ENCODE measurements around the gene PITPNM1. TPM values are rescaled to one million over a fixed set of nuclear protein-coding genes. Genes with fewer than 3 reads are reported as not detected.

The PITPNM1 gene
- total RNA-seq, 1 experiment from 2014 or later, result 70.4 TPM

DNA sequence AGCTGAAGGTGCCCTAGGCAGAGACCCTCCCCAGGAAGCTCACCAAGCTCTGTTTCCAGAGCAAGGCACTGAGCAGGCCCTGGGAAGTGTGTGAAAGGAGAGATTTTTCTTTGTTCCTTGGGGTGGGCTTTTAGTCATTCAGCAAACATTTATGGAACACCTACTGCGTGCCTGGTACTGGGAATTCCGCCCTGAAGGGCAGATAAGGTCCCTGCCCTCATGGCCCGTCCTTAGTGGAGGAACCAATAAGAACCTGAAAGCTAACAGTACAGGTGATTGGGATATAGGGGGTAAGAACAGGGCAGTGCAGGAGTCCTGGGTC lies 40.0 kb downstream of the PITPNM1 start:
- intact Hi-C loops (cut with micrococcal nuclease; ENCODE audit: unreplicated experiment), result no loop called here
- H3K27ac ChIP-seq (ENCODE audit: low read length), result peak overlapping the region; percentile 89
- H3K9me3 ChIP-seq (ENCODE audit: control insufficient read depth, insufficient read depth, low read depth, low read length), result no peaks in the 10 kb centered on the region
- H3K36me3 ChIP-seq (ENCODE audit: control insufficient read depth, insufficient read depth, low read length), result peaks cover 2% of the 10 kb centered on the region; the same call in 1 of the 2 replicates
- H3K4me1 ChIP-seq (ENCODE audit: control insufficient read depth, insufficient read depth, low read length), result peaks cover 43% of the 10 kb centered on the region
- H3K4me3 ChIP-seq (ENCODE audit: low read depth in 2 of 2, low read length in 2 of 2), result peak overlapping the region; percentile 54 to 55
- in situ Hi-C loops (cut with HindIII; ENCODE audit: low pct_unique_long_range_greater_than_20kb, low sequenced_read_pairs), result no loop called here
- no TSS peak for BruUV-seq (replicated peaks)
- TF ChIP-seq REST (IDR thresholded peaks at IDR 0.05; ENCODE audit: insufficient read depth in 1 of 2, low read depth in 2 of 2, low read length in 1 of 2) (no peak), TCF7L2 (IDR thresholded peaks at IDR 0.05; ENCODE audit: low read depth, low read length) (no peak), POLR2AphosphoS5 (IDR thresholded peaks at IDR 0.05; ENCODE audit: low read depth, low read length) (no peak), SIN3A (IDR thresholded peaks at IDR 0.05; ENCODE audit: borderline replicate concordance, insufficient read depth, low read depth, low read length) (no peak)
- TF ChIP-seq, protein P1, sequence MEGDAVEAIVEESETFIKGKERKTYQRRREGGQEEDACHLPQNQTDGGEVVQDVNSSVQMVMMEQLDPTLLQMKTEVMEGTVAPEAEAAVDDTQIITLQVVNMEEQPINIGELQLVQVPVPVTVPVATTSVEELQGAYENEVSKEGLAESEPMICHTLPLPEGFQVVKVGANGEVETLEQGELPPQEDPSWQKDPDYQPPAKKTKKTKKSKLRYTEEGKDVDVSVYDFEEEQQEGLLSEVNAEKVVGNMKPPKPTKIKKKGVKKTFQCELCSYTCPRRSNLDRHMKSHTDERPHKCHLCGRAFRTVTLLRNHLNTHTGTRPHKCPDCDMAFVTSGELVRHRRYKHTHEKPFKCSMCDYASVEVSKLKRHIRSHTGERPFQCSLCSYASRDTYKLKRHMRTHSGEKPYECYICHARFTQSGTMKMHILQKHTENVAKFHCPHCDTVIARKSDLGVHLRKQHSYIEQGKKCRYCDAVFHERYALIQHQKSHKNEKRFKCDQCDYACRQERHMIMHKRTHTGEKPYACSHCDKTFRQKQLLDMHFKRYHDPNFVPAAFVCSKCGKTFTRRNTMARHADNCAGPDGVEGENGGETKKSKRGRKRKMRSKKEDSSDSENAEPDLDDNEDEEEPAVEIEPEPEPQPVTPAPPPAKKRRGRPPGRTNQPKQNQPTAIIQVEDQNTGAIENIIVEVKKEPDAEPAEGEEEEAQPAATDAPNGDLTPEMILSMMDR (IDR thresholded peaks at IDR 0.05), result no peak
- DNase-seq (ENCODE audit: low read depth, low spot score), result no peak
- no peak for ATAC-seq
- H3K27me3 ChIP-seq (ENCODE audit: control insufficient read depth, insufficient read depth, low read length), result no peaks in the 10 kb centered on the region
- ChIA-PET POLR2A (interaction anchor here (0.6 kb wide), 1 partner anchor 907 kb away, joined by 4 read pairs; no protein-coding TSS in a partner anchor), CTCF (interaction anchor here (0.6 kb wide), 3 partner anchors 26 to 169 kb away, joined by 3 to 4 read pairs (median 3); no protein-coding TSS in a partner anchor)

- no peak for DNase-seq (ENCODE audit: low read depth, low spot score)
- H3K36me3 ChIP-seq (ENCODE audit: control insufficient read depth, insufficient read depth, low read length), result peaks cover 2% of the 10 kb centered on the region; the same call in 1 of the 2 replicates
- ChIA-PET POLR2A (interaction anchor here (0.6 kb wide), 1 partner anchor 906 kb away, joined by 4 read pairs; no protein-coding TSS in a partner anchor), CTCF (interaction anchor here (0.6 kb wide), 3 partner anchors 26 to 168 kb away, joined by 3 to 4 read pairs (median 3); no protein-coding TSS in a partner anchor)
- TF ChIP-seq REST (IDR thresholded peaks at IDR 0.05; ENCODE audit: insufficient read depth in 1 of 2, low read depth in 2 of 2, low read length in 1 of 2), result no peak
- TF ChIP-seq POLR2AphosphoS5 (IDR thresholded peaks at IDR 0.05; ENCODE audit: low read depth, low read length), result peak; percentile 81; the same call in 1 of the 2 replicates
- TF ChIP-seq SIN3A (IDR thresholded peaks at IDR 0.05; ENCODE audit: borderline replicate concordance, insufficient read depth, low read depth, low read length), result peak; percentile 72; the same call in 1 of the 2 replicates
- TF ChIP-seq, protein P1 (IDR thresholded peaks at IDR 0.05), result no peak
- peak overlapping the region; percentile 89 for H3K27ac ChIP-seq (ENCODE audit: low read length)
- peak; percentile 76 for ATAC-seq
- peaks cover 42% of the 10 kb centered on the region for H3K4me1 ChIP-seq (ENCODE audit: control insufficient read depth, insufficient read depth, low read length)
- no peaks in the 10 kb centered on the region for H3K9me3 ChIP-seq (ENCODE audit: control insufficient read depth, insufficient read depth, low read depth, low read length)
- in situ Hi-C loops (cut with HindIII; ENCODE audit: low pct_unique_long_range_greater_than_20kb, low sequenced_read_pairs), result no loop called here
- BruUV-seq (replicated peaks), result no TSS peak
- no peaks in the 10 kb centered on the region for H3K27me3 ChIP-seq (ENCODE audit: control insufficient read depth, insufficient read depth, low read length)
- intact Hi-C loops (cut with micrococcal nuclease; ENCODE audit: unreplicated experiment), result no loop called here
- peak overlapping the region; percentile 54 to 55 for H3K4me3 ChIP-seq (ENCODE audit: low read depth in 2 of 2, low read length in 2 of 2)
Observed at GRCh38 chr11:67464411-67465188, 40.6 kb downstream of the PITPNM1 start.

Measured in Panc1 (cell line).